ENCODE data around the gene KIFC3.

DNA sequence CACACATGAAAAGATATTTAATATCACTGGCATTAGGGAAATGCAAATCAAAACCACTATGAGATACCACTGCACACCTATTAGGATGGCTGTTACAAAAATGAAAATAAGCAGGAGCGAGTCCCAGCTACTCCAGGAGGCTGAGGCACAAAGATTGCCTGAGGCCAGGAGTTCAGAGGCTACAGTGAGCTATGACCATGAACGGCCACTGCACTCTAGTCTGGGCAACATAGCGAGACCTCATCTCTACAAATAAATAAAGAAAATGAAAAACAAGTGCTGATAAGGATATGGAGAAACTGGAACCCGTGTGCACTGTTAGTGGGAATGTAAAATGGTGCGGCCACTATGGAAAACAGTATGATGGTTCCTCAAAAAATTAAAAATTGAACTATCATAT lies 23.6 kb downstream of the KIFC3 start:
- TF ChIP-seq, protein P1, sequence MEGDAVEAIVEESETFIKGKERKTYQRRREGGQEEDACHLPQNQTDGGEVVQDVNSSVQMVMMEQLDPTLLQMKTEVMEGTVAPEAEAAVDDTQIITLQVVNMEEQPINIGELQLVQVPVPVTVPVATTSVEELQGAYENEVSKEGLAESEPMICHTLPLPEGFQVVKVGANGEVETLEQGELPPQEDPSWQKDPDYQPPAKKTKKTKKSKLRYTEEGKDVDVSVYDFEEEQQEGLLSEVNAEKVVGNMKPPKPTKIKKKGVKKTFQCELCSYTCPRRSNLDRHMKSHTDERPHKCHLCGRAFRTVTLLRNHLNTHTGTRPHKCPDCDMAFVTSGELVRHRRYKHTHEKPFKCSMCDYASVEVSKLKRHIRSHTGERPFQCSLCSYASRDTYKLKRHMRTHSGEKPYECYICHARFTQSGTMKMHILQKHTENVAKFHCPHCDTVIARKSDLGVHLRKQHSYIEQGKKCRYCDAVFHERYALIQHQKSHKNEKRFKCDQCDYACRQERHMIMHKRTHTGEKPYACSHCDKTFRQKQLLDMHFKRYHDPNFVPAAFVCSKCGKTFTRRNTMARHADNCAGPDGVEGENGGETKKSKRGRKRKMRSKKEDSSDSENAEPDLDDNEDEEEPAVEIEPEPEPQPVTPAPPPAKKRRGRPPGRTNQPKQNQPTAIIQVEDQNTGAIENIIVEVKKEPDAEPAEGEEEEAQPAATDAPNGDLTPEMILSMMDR (conservative IDR thresholded peaks at IDR 0.05) = no peak
- no peak for TF ChIP-seq ZFX (IDR thresholded peaks at IDR 0.05)

Measured in C4-2B (cell line).